ENCODE measurements around the gene VWC2. TPM values are rescaled to one million over a fixed set of nuclear protein-coding genes. Genes with fewer than 3 reads are reported as not detected.
A peak's percentile ranks its signal among the peaks of the same experiment; 100 is the strongest.
"Not testable (repeated sequence)": the region's sequence is repeated elsewhere in the genome, so short reads cannot be mapped to it uniquely, and the experiment has no call there.

Gene VWC2
- total RNA-seq, 1 donor from 2014 or later: 0.04 TPM

GRCh38 chr7:49787980-49788379 is 14.5 kb downstream of the VWC2 start:
- no peak for ATAC-seq

- ATAC-seq: no peak
Measured at GRCh38 chr7:49788455-49789059, 15.1 kb downstream of the VWC2 start.

DNA sequence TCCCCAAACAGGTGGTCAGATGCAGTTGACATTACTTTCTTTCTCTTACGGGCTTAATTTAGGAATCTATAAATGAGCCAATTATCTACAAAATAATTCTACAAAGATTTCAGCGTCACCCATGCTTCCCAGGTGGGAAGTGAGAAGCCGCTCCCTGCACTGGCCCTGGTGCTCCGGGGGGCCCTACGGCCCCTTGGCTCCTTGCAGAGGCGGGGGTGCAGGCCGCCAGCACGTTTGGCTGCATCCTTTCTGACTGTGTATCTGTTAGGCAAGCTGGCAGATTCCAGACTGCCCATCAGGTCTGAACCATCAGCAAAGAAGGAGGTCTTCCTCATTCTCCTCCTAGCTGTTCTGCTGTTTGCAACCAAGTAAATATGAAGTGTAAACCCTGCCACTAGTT is 16.3 kb downstream of the VWC2 start:
- no peak for ATAC-seq

GRCh38 chr7:49790209-49790608 is 16.8 kb downstream of the VWC2 start:
- no peak for ATAC-seq

- peak; percentile 86 for ATAC-seq
Measured at GRCh38 chr7:49791088-49791741, 17.8 kb downstream of the VWC2 start.

DNA sequence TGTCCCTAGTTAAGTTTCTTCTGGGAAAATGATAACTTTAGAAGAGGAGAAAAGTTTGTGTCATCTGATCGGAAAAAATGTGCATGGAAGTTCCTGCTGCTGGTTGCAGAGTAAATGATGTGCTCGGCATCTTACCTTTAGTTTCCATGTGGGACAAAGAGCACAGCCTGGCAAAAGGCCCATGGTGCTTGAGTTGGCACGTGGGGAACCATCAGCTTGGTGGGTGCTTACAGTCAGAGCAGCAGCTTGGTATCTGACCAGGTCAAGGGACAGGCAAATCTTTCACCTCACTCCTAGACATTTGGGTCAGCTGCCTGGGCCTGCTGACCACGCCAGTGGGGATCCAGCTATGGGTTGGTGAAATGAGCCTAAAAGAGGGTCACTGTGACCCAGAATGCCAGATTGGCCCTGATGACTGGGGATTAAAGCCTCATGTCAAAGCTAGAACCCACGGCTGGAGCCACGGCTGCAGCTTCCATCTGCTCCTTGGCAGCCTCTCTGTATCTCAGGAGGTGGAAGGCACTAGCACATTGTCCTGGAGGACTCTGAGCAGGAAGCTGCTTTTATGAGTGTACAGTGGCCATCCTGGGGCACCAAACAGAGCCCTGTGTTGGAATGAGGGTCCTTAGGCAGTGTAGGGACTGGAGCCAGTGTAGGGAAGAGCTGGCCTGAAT is 24.7 kb downstream of the VWC2 start:
- no peak for ATAC-seq

GRCh38 chr7:49800031-49800430 is 26.6 kb downstream of the VWC2 start:
- no peak for ATAC-seq

DNA sequence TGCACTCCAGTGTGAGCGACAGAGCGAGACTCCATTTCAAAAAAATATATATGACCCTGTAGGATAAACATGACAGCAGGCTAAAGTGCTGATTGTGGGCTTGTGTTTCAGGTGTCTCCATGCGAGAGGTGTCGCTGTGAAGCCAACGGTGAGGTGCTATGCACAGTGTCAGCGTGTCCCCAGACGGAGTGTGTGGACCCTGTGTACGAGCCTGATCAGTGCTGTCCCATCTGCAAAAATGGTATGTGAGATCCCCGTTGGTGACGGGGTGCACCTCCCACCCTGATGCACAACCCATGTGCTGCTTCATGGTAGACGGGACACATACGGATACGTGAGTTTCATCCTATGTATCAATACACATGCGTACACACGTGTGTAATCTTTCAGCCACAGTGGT is 29.2 kb downstream of the VWC2 start:
- no peak for ATAC-seq

DNA sequence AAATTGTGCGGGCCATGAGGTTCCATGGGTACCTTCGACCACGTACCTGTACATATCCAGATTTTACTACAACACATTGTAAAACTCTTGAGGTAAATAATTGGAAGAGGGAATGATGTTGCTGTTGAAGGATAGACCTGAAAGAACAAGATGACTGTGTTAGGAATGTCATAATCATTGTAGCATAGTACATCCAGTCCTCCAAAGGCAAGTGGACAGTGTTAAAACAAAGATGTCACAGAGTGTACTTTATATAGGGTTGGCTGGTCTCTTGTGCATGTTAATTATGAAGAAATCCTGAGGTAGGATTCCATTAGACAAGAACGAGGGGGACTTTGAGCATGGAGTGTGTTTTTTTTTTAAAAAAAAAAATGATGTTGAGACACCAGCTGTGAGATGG is 30.4 kb downstream of the VWC2 start:
- no peak for ATAC-seq

- ATAC-seq: no peak
Measured at GRCh38 chr7:49805371-49806007, 32.1 kb downstream of the VWC2 start.

DNA sequence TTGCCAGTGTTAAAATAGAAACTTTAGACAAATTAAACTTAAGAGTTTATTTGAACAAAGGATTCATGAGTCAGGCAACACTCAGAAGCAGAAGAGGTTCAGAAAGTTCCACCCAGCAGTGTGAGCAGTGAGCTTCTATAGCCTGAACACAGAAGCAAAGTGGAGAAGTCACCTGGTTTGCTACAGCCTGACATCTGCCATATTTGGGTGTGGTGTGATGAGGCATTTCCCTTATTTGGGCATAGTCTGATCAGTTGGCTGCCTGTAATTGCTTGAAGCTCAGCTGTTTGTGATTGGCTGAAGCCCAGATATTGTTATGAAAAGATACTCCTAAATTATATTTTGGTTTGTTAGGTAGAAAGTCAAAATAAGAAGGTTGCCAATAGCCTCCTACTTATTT is 39.1 kb downstream of the VWC2 start:
- peak; percentile 55 for ATAC-seq

DNA sequence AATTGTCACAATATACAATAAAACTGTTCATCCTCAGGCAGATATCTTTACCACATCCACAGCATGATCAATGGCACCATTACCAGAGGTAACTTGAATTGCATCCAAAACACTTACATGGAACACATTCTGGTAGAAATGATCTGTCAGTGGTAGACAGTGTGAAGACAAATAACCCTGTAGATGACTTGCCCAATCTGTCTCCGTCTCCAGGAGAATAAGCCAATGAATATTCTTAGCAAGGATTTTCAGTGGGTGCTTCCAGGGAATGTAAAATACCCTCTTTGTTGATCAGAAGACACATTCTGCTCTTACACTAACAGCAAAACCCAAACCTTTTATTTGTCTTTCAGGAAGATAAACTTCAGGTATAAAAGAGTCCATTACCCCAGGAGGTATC is 43.8 kb downstream of the VWC2 start:
- no peak for ATAC-seq

GRCh38 chr7:49821181-49821580 is 47.7 kb downstream of the VWC2 start:
- ATAC-seq: no peak

GRCh38 chr7:49822856-49823255 is 49.4 kb downstream of the VWC2 start:
- ATAC-seq: no peak

- no peak for ATAC-seq
Measured at GRCh38 chr7:49823566-49823965, 50.1 kb downstream of the VWC2 start.

GRCh38 chr7:49839863-49840645 is 66.6 kb downstream of the VWC2 start:
- ATAC-seq: no peak

DNA sequence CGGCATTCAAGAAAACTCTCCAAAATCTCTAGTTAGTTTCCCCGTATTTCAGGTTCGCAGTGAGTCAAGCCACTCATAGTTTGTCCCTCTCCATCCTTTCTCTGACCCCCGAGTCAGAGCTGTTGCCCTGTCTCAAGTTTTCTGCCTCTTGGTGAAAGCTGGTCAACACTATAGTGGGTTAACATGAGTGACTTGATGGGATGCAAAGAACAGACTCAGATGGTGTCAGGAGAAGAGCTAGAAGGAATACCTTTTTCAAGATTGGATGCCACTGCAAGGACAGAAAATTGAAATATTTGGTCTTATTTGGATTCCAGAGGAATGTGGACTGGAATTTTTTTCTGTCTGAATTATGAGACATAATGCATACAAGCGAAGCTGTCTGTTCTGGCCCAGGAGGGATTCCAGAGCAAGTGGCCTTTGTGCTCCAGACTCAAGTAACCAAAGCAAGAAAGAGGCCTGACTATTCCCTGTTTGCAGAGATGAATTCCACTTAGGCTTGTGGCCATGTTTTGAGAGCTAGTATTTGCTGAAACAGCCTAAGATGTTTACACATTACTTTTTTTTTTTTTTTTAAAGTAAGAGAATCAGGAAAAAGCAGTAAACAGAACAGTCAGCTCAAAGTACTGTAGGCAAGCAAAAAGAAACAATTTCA is 67.4 kb downstream of the VWC2 start:
- ATAC-seq: no peak

DNA sequence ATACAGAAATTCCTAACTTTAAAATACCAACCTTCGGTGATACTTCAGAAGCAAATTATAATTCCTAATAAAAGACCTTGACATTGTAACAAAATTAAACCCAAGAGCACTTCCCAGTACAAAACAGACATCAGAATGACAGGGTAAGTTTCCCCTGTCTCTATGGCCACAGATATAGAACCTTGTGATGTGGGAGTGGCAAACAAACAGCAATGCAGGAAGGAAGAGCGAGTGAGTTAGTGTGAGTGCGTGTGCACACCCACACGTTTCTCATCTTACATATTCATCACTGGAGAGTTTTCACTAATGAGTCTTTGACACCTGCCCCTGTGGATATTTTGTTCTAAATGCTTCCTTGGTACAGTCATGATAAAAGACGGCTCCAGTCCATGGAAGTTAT is 72.2 kb downstream of the VWC2 start:
- ATAC-seq: no peak

GRCh38 chr7:49848211-49848841 is 74.9 kb downstream of the VWC2 start:
- no peak for ATAC-seq

DNA sequence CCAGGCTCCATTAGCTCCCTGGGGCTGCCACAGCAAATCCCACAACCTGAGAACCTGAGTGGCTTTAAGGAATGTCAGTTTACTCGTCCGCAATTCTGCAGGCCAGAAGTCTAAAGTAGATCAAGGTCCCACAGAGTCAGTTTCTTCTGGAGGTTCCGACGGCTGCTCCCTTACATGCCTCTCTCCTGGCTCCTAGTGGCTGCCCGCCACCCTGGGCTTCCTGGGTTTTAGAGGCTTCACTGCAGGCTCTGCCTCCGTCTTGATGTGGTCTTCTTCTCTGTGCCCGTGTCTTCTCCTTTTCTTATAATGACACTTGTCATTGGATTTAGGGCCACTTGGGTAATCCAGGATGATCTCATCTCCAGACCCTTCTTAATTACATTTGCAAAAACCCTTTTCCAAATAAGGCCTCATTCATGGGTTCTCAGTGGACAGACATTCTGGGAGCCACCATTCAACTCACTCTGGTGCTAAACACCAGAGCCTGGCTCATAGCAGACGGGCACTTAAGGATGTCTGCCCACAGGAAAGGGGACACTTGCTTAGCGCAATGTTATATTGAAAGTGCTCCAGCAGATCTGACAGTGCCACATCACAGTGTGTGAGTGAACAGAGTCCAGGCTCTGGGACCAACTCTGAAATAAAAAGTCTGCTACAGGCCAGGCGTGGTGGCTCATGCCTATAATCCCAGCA is 77.6 kb downstream of the VWC2 start:
- ATAC-seq: no peak

GRCh38 chr7:49851614-49851934 is 78.1 kb downstream of the VWC2 start:
- not testable (repeated sequence) for ATAC-seq
